ENCODE measurements around the gene DYRK1B.

DNA sequence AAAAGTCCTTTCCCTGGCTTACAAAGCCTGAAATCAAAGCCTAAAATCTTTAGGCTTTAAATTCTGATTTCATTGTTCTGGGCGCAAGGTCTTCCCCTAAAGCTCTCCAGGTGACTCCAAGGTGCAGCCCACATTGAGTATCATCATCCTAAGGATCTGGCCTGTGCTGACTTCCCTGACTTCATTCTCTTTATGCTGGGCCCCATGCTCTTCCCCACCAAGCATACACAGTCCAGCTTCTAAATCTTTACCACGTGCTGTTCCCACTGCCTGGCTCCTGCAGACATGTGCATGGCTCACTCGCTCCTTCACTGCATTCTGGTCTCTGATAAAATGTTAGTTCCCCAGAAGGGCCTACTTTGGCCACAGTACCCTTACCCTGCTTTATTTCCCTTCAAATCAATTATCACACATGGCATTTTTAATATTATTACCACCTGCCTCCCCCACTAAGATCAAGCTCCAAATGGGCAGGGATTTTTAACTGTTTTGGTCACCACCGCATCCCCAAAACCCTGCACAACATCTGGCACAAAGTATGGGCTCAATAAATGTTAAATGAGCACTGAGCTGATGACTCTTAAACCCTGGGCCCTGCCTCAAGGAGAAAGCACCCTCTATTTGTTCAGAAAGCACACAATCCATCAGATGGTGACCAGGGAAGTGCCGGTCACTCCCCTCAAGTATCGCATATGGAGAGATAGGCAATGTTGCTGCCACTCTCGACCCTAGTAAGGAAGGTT is 8.9 kb upstream of the DYRK1B start:
- TF ChIP-seq, protein P1, sequence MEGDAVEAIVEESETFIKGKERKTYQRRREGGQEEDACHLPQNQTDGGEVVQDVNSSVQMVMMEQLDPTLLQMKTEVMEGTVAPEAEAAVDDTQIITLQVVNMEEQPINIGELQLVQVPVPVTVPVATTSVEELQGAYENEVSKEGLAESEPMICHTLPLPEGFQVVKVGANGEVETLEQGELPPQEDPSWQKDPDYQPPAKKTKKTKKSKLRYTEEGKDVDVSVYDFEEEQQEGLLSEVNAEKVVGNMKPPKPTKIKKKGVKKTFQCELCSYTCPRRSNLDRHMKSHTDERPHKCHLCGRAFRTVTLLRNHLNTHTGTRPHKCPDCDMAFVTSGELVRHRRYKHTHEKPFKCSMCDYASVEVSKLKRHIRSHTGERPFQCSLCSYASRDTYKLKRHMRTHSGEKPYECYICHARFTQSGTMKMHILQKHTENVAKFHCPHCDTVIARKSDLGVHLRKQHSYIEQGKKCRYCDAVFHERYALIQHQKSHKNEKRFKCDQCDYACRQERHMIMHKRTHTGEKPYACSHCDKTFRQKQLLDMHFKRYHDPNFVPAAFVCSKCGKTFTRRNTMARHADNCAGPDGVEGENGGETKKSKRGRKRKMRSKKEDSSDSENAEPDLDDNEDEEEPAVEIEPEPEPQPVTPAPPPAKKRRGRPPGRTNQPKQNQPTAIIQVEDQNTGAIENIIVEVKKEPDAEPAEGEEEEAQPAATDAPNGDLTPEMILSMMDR (IDR thresholded peaks at IDR 0.05), result no peak
- no peak for TF ChIP-seq POLR2A (IDR thresholded peaks at IDR 0.05)

Measured in Peyer's patch (tissue), 4 donors.